ENCODE results near the gene HEG1.

- TF ChIP-seq CTCF (conservative IDR thresholded peaks at IDR 0.05 in 1 of 2, IDR thresholded peaks at IDR 0.05 in 1 of 2; ENCODE audit: extremely low read depth in 1 of 2, insufficient read depth in 1 of 2, low read depth in 1 of 2, low read length in 2 of 2) (no peak), EZH2 (IDR thresholded peaks at IDR 0.05; ENCODE audit: borderline replicate concordance, low read length) (no peak)
Measured at GRCh38 chr3:124985349-124985748, 70.4 kb downstream of the HEG1 start.

Data from mammary epithelial cell (primary cell).